K562 (cell line): ENCODE measurements around the gene SHB. TPM values are rescaled to one million over a fixed set of nuclear protein-coding genes. Genes with fewer than 3 reads are reported as not detected.

Source experiments
- HNRNPH1 ChIP-seq: fragments of 200-400 bp; formaldehyde crosslinking; optimal IDR thresholded peaks from 2 replicates; pipeline ENCODE3; 2017; ENCODE audit warnings: low read depth, mild to moderate bottlenecking, low read length, moderate library complexity
- HNRNPK ChIP-seq: fragments of 200-400 bp; formaldehyde crosslinking; IDR thresholded peaks from one replicate; pipeline ENCODE4 v1.6.1; 2018; ENCODE audit warnings: mild to moderate bottlenecking, low read depth, low read length; ENCODE audit not compliant: poor library complexity, severe bottlenecking
- HNRNPLL ChIP-seq: fragments of 200-400 bp; formaldehyde crosslinking; IDR thresholded peaks from 2 replicates; pipeline ENCODE4 v1.6.1; 2017; ENCODE audit warnings: low read length, low read depth, mild to moderate bottlenecking; ENCODE audit not compliant: poor library complexity, severe bottlenecking
- JUN ChIP-seq, 2 experiments: sonication (generic) in 1 of 2; formaldehyde crosslinking in 1 of 2; IDR thresholded peaks; 2 replicates each; pipeline versions ENCODE4 v1.6.1 to v1.8.0; 2012 to 2022; ENCODE audit warnings: borderline replicate concordance in 2 of 2, mild to moderate bottlenecking in 2 of 2, improper control_type of control experiment in 1 of 2, low read depth in 1 of 2, low read length in 1 of 2, missing genetic modification reagents in 1 of 2
- KDM1A ChIP-seq, 2 experiments: fragments of 450-650 bp; IDR thresholded peaks; 2 replicates each; pipeline ENCODE4 v1.6.1; 2016; ENCODE audit warnings: mild to moderate bottlenecking in 2 of 2
- MAFK ChIP-seq: IDR thresholded peaks from 2 replicates; pipeline ENCODE4 v1.6.1; 2011; ENCODE audit warnings: low read length, improper control_type of control experiment
- SETDB1 ChIP-seq: IDR thresholded peaks from one replicate; pipeline ENCODE4 v1.6.1; 2012; ENCODE audit warnings: low read length, control low read depth, inconsistent platforms
- SMARCA5 ChIP-seq: fragments of 450-650 bp; IDR thresholded peaks from 2 replicates; pipeline ENCODE4 v1.6.1; 2016
- SMARCE1 ChIP-seq: fragments of 450-650 bp; IDR thresholded peaks from 2 replicates; pipeline ENCODE4 v1.7.1; 2016; ENCODE audit warnings: mild to moderate bottlenecking
- TCF3 ChIP-seq: sonication (generic); formaldehyde crosslinking; IDR thresholded peaks from 2 replicates; pipeline ENCODE4 v1.4.0; 2020; ENCODE audit warnings: mild to moderate bottlenecking, missing genetic modification reagents
- ZNF76 ChIP-seq: fragments of 250-450 bp; sonication (Bioruptor Pico); IDR thresholded peaks from 2 replicates; pipeline ENCODE4 v1.4.0; 2020; ENCODE audit warnings: mild to moderate bottlenecking, moderate library complexity, borderline replicate concordance
- polyA plus RNA-seq, 8 experiments: library from polyadenylated mRNA; depleted of rRNA in 4 of 8; stranded (reverse) in 5 of 8; unstranded in 3 of 8; fragments of >200 nt; fragmentation: Nextera tagmentation in 2 of 8; fragmentation: Illumina TruSeq in 1 of 8; extraction: Ambion mirVana in 2 of 8; extraction: Trizol in 1 of 8; gene quantifications; 2 replicates each; pipeline versions ENCODE4 v1.2.1 to v1.2.3, GENCODE V29; 2011 to 2014; ENCODE audit warnings: inconsistent platforms in 1 of 8, missing spikeins in 1 of 8
- total RNA-seq, 7 experiments: library from RNA; depleted of rRNA in 6 of 7; stranded (reverse); fragments of >200 nt in 6 of 7; fragmentation: Illumina TruSeq in 2 of 7; extraction: Trizol in 2 of 7; gene quantifications; 2 replicates each; pipeline versions ENCODE4 v1.2.1 to v1.2.3, GENCODE V29; 2011 to 2021; ENCODE audit warnings: low replicate concordance in 1 of 7
- TF ChIP-seq, protein P1 (sequence below), 2 experiments: IDR thresholded peaks in 1 of 2; conservative IDR thresholded peaks in 1 of 2; 2 replicates each; pipeline ENCODE4 v1.6.1; 2016; ENCODE audit warnings: low read depth in 2 of 2, mild to moderate bottlenecking in 1 of 2, missing compliant biosample characterization in 1 of 2, missing genetic modification characterization in 1 of 2, moderate library complexity in 1 of 2
- TF ChIP-seq, protein P2 (sequence below): fragments of 450-650 bp; IDR thresholded peaks from 2 replicates; pipeline ENCODE4 v1.6.1; 2016; ENCODE audit warnings: low read depth
- TF ChIP-seq, protein P3 (sequence below): IDR thresholded peaks from 3 replicates; pipeline ENCODE4 v1.6.1; 2011; ENCODE audit warnings: borderline replicate concordance, mild to moderate bottlenecking, moderate library complexity; ENCODE audit not compliant: insufficient read length; ENCODE audit errors: extremely low read depth

Gene SHB
- total and polyA plus RNA-seq, 9 of the 15 experiments (the other 6 are each of a cell fraction or from before 2014, with no cell fraction given), result 0.78 to 16.0 (median 5.3) TPM

DNA sequence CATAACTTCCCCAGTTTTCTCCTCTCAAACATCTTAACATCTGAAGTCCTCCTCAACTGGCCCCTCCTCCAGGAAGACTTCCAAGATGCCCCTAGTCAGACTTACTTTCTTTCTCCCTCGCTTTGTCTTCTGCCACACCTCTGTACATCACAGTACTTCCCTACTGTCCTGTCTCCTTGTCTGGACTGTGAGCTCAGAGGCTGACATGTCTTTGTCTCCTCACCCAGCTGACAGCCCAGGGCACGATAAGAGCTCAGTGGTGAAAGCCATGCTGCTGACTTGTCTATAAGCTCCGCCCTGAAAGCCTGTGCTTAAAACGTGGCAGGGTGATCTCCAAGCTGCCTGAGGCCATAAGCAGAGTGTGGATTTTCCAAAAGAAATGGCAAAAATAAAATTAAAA, 132.1 kb downstream of the SHB start (continued):
- TF ChIP-seq, protein P1, sequence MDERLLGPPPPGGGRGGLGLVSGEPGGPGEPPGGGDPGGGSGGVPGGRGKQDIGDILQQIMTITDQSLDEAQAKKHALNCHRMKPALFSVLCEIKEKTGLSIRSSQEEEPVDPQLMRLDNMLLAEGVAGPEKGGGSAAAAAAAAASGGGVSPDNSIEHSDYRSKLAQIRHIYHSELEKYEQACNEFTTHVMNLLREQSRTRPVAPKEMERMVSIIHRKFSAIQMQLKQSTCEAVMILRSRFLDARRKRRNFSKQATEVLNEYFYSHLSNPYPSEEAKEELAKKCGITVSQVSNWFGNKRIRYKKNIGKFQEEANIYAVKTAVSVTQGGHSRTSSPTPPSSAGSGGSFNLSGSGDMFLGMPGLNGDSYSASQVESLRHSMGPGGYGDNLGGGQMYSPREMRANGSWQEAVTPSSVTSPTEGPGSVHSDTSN (CRISPR knock-in tag; IDR thresholded peaks at IDR 0.05; ENCODE audit: low read depth), result no peak
- TF ChIP-seq, protein P1 (tag; conservative IDR thresholded peaks at IDR 0.05; ENCODE audit: low read depth), result peak; percentile 95
- no peak for TF ChIP-seq HNRNPLL
- no peak for TF ChIP-seq HNRNPH1
- TF ChIP-seq, protein P2, sequence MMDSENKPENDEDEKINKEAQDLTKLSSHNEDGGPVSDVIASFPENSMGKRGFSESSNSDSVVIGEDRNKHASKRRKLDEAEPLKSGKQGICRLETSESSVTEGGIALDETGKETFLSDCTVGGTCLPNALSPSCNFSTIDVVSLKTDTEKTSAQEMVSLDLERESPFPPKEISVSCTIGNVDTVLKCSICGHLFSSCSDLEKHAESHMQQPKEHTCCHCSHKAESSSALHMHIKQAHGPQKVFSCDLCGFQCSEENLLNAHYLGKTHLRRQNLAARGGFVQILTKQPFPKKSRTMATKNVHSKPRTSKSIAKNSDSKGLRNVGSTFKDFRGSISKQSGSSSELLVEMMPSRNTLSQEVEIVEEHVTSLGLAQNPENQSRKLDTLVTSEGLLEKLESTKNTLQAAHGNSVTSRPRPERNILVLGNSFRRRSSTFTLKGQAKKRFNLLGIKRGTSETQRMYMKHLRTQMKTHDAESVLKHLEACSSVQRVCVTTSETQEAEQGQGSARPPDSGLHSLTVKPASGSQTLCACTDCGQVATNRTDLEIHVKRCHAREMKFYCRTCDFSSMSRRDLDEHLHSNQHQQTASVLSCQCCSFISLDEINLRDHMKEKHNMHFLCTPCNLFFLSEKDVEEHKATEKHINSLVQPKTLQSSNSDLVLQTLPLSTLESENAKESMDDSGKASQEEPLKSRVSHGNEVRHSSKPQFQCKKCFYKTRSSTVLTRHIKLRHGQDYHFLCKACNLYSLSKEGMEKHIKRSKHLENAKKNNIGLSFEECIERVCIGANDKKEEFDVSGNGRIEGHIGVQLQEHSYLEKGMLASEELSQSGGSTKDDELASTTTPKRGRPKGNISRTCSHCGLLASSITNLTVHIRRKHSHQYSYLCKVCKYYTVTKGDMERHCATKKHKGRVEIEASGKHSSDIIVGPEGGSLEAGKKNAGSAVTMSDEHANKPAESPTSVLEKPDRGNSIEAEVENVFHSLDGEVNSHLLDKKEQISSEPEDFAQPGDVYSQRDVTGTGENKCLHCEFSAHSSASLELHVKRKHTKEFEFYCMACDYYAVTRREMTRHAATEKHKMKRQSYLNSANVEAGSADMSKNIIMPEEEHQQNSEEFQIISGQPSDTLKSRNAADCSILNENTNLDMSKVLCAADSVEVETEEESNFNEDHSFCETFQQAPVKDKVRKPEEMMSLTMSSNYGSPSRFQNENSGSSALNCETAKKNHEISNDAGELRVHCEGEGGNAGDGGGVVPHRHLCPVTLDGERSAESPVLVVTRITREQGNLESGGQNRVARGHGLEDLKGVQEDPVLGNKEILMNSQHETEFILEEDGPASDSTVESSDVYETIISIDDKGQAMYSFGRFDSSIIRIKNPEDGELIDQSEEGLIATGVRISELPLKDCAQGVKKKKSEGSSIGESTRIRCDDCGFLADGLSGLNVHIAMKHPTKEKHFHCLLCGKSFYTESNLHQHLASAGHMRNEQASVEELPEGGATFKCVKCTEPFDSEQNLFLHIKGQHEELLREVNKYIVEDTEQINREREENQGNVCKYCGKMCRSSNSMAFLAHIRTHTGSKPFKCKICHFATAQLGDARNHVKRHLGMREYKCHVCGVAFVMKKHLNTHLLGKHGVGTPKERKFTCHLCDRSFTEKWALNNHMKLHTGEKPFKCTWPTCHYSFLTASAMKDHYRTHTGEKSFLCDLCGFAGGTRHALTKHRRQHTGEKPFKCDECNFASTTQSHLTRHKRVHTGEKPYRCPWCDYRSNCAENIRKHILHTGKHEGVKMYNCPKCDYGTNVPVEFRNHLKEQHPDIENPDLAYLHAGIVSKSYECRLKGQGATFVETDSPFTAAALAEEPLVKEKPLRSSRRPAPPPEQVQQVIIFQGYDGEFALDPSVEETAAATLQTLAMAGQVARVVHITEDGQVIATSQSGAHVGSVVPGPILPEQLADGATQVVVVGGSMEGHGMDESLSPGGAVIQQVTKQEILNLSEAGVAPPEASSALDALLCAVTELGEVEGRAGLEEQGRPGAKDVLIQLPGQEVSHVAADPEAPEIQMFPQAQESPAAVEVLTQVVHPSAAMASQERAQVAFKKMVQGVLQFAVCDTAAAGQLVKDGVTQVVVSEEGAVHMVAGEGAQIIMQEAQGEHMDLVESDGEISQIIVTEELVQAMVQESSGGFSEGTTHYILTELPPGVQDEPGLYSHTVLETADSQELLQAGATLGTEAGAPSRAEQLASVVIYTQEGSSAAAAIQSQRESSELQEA, result no peak
- TF ChIP-seq HNRNPK, result no peak
- TF ChIP-seq SMARCA5, result peak; percentile 92
- peak; percentile 71 for TF ChIP-seq TCF3 (CRISPR knock-in tag)
- TF ChIP-seq KDM1A (IDR thresholded peaks at IDR 0.05), result peak in 1 of 2 experiments; percentile 54; a peak in 2 of 4 replicates
- peak; percentile 44; the same call in 1 of the 2 replicates for TF ChIP-seq JUN (IDR thresholded peaks at IDR 0.05; ENCODE audit: borderline replicate concordance, low read depth, low read length)
- no peak for TF ChIP-seq JUN (CRISPR knock-in tag; IDR thresholded peaks at IDR 0.05; ENCODE audit: borderline replicate concordance)
- TF ChIP-seq SETDB1, result no peak
- peak; percentile 61 for TF ChIP-seq SMARCE1
- TF ChIP-seq MAFK, result peak; percentile 6; the same call in 1 of the 2 replicates
- TF ChIP-seq, protein P3, sequence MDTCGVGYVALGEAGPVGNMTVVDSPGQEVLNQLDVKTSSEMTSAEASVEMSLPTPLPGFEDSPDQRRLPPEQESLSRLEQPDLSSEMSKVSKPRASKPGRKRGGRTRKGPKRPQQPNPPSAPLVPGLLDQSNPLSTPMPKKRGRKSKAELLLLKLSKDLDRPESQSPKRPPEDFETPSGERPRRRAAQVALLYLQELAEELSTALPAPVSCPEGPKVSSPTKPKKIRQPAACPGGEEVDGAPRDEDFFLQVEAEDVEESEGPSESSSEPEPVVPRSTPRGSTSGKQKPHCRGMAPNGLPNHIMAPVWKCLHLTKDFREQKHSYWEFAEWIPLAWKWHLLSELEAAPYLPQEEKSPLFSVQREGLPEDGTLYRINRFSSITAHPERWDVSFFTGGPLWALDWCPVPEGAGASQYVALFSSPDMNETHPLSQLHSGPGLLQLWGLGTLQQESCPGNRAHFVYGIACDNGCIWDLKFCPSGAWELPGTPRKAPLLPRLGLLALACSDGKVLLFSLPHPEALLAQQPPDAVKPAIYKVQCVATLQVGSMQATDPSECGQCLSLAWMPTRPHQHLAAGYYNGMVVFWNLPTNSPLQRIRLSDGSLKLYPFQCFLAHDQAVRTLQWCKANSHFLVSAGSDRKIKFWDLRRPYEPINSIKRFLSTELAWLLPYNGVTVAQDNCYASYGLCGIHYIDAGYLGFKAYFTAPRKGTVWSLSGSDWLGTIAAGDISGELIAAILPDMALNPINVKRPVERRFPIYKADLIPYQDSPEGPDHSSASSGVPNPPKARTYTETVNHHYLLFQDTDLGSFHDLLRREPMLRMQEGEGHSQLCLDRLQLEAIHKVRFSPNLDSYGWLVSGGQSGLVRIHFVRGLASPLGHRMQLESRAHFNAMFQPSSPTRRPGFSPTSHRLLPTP, result no peak
- no peak for TF ChIP-seq ZNF76
